GM19351 (cell line): Measurements from ENCODE around the gene NKG7.
A peak's percentile ranks its signal among the peaks of the same experiment; 100 is the strongest.
"Not testable (repeated sequence)": the region's sequence is repeated elsewhere in the genome, so short reads cannot be mapped to it uniquely, and the experiment has no call there.

Experiments used
- ATAC-seq: cut with Tn5 transposase; IDR thresholded peaks from one replicate; pipeline ENCODE4 v1.9.1; 2021; ENCODE audit warnings: mild to moderate bottlenecking, moderate library complexity; ENCODE audit not compliant: unreplicated experiment

NKG7 gene, protein sequence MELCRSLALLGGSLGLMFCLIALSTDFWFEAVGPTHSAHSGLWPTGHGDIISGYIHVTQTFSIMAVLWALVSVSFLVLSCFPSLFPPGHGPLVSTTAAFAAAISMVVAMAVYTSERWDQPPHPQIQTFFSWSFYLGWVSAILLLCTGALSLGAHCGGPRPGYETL

DNA sequence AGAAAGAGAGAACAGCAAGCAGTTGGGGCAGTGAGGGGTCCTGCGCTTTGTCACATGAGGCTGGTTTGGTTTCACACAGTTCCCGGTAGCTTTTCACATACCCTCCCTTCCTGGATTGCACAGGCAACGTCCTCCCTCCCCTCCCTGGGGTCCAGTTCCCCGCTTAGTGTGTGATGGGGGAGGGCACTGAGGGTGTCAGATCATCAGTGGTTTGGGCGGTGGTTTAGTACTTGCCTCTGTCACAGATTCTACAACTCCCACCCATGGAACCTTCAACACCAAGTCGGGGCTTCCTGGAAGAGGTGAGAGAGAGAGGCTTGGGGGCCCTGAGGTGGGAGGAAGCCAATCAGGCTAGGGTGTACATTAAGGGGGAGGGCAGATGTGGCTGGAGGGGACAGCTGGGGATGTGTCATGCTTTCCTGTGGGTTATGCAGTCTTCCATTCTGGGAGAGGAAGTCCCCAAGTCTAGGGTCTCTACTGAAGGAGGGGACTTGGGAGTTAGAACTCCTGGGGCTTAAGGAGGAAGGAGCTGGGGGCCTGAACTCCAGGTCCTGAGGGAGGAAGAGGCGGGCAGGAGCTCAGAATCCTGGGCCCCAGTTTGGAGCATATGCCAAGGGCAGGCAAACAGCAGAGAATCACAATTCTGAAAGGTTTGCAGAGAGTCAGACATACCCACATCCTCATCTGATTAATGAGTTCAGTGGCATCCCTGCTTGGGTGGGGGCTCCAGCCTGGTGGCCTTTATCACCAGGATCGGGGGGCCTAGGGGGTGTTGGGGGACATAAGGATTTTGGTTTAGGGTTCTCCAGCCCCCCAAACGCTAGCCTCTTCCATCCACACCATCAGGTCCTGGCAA lies at the start of gene NKG7:
Gene NKG7 (minus strand): TSS at position 6 of the 856 bp plus-strand sequence. CDS start 119 bp downstream, outside the sequence.
- peak; percentile 38 for ATAC-seq

DNA sequence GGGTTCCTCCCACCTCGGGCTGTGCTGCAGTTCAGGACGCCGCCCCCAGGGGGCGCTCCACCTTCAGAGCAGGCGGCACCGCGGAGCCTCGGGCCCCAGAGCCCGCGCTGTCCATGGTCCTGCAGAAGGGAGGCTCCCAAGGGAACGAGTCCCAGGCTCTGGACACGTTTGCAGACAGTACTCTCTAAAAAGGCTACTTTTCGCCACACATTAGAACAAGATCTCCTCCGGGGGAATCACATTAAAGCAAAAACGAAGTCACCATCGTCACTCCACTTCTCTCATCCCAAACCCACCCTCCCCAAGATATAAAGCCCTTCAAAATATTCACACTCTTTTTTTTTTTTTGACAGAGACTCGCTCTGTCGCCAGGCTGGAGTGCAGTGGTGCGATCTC lies 49.6 kb upstream of the NKG7 start:
- peak; percentile 40 for ATAC-seq

DNA sequence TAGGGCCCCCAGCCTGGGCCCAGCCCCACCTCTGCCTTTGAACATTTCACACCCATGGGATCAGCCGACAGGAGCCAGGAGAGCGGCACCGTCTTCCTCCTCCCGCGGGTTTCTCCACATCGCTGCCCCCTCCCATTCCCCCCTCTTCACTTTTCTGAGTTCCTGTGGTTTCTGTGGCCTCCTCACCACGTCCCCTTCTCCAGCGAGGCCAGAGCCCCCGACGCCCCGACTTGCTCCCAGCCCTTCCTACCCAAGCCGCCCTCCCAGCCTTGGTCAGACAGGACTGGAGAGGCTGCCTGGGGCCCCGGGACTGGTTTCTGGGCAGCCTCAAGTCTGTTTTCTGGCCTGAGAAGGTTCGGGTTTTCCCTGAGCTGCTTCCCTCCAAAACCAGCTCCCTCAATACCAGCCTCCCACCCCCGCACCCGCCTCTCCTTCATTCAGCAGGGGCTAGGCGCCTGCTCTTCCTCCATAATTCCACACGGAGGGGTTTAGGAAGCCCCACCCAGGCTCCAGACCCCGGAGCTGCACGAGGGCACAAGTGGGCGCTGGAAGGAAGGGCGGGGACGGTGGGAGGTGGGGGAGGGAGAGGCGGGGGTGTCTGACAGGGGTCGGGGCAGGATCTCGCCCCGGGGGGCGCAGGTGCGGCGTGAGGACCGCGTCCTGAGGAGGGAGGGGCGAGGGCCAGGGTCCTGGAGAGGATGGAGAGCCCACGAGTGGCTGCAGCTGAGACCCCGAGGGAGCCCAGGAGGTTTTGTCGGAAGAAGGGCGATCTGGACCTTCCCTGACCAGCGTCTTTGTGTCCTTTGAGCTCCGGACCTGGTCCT lies 49.0 kb upstream of the NKG7 start:
- ATAC-seq = no peak

DNA sequence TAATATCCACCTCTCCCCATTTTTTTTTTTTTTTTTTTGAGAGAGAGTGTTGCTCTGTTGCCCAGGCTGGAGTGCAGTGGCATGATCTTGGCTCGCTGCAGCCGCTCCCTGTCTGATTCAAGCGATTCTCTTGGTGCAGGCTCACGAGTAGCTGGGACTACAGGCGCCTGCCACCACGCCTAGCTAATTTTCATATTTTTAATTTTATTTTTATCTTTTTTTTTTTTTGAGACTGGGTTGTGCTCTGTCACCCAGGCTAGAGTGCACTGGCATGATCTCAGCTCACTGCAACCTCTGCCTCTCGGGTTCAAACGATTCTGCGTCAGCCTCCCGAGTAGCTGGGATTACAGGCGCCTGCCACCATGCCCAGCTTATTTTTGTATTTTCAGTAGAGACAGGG lies 48.1 kb upstream of the NKG7 start:
- ATAC-seq = not testable (repeated sequence)

DNA sequence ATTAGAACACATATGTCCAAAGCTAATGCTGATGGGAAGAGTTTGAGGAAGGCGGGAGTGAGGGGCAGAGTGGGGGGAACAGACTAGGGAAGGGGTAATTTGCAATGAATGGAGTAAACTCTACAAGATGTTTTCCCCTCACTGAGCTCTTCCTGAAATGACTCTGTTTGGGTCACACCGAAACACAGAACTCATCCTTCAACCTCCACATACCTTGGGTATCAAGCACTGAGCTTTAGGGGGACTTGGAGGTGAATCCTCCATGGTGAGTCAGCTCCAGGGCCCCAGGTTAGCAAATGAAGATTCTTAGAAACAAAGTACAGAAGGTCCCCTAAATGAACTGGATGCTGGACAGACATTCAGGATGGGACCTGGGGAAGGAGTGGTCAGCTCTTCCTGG lies 46.3 kb upstream of the NKG7 start:
- ATAC-seq = no peak

DNA sequence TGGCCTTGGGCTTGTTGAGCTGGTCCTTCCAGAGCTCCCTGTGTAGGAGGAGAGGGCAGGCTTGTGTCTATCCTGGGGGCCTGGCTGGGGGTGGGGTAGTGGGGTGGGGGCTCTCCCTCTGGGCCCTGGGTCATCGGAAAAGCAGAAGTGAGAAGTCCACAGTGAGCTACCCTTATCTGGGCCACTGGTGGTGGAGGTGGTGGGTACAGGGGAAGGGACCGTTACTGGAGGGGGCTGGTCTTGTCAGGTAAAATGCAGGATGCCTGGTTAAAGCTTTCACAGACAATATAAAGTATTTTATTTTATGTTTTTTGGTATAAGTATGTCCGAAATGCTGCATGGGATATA lies 45.3 kb upstream of the NKG7 start:
- ATAC-seq = peak; percentile 44

DNA sequence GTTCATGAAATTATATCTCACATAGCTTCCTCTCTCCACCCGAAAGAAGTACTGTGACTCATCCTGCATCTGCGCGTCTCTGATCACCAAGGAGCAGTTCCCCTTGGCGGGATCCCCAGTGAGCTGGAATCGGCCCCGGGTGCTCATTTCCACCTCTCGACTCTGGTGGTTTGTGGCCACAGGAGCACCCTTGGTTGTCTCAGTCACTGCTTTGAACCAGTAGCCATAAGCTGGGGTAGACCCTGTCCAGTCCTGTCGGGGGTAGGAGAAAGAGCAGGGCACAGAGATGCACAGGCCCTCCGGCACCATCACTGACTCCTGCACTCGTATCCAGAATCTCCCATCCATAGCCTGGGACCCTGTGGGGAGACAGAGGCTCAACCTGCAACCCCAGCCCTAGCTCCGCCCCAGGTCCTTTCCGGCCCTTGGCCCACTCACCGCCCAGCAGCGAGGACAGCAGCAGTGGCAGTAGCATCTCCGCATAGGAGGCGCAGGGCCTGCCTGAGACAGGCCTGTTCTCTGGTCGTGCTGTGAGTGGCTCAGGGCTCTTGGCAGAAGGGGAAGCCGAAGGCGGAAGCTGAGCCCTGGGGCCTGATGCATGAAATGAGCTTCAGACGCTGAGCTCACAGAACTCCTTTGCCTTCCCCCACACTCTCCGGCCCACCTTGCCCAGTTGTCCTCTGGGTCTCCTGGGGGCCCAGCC lies 44.8 kb upstream of the NKG7 start, which contains the start of gene SIGLEC10:
Gene SIGLEC10 (minus strand): TSS at position 536 of the 703 bp plus-strand sequence. CDS start 61 bp downstream, at position 475.
- ATAC-seq = peak; percentile 66

DNA sequence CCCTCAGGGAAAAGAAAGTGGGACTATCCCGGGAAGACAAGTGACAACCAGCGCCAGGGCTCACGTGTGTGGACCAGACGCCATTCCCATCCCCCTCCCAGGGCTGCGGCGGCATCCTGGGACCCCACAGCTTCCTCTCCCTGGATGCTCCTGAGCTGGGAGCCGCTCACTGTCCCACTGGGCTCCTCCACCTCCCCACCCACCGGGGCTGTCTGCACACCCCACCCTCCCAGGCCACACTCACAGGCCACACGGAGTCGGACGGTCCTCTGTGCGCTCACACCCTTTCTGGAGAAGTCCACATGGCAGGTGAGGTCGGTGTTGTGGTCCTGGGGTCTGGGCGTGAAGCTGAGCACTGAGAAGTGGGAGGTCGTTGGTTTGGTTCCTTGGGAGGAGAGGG lies 44.0 kb upstream of the NKG7 start:
- ATAC-seq = not testable (repeated sequence)

DNA sequence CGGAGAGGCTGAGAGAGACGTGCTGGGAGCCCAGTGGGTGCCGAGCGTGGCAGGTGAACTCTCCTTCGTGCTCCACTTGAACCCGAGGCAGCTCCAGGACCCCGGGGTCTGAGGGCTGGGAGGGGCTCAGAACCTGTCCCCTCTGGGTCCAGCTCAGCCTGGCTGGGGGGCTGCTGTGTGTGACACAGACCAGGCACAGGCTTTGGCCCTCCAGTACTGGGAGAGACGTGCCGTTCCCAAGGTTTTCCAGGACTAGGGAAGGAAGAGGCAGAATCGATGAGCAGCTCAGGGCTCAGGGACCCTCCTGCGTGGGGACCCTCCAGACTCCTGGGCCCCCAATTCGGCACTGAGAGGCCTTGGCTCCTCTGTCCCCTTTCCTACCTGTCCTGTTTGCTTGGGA lies 42.7 kb upstream of the NKG7 start:
- ATAC-seq = no peak

DNA sequence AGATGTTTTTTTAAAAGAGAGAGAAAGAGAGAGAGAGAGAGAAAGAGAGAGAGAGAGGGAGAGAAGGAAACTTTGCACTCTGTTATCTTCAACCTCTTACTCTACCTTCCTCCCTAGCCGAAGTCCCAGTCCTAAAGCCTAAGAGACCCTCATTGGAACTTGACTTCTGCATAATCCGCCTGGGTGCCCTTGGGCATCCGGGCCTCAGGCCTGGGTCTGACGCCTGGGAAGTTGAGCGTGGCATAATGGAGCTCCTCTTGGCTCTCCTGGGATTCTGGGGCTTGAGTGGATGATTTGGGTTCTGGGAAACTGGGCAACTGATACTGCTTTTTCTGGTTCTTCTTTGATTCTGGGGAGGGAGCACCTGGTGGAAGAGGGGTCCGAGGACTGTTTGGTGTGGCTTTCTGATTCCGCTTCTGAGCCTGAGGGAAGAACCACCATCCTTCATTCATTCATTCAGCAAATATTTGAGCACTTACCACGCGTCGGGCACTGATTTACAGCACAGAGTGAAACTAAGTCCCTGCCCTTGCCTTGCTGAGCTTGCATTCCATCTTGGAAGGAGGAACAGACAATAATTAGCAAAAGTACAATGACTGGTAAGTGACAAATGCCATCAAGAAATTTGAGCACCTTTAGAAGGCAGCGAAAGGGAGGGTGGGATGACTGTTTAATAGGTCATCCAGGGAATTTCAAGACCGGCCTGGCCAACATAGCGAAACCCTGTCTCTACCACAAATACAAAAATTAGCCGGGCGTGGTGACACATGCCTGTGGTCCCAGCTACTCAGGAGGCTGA lies 38.7 kb upstream of the NKG7 start:
- no peak for ATAC-seq

DNA sequence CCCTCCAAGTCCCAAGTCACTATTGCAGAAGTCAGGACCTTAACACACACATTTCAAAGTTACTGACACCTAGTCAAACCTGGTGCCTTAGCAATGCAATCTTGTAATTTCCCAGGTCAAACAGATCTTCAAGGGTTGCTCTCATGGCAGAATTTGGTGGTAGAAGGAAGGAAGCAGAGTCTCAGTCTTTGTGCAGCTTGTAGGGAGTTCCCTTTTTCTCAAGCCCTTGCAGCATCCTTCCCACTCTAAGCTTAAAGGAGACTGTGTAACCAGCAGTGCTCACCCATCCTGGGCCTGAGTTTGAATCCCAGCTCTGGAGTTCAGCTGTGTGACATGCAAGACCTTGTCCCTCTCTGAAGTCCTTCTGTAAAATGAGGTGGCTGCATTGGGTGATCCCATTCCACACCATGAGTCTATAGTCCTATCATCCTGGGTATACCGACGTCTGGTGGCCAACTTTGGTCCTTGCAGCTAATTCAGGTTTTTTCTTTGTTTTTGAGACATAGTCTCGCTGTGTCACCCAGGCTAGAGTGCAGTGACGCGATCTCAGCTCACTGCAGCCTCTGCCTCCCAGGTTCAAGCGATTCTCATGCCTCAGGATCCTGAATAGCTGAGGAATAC lies 35.2 kb upstream of the NKG7 start:
- ATAC-seq = no peak

DNA sequence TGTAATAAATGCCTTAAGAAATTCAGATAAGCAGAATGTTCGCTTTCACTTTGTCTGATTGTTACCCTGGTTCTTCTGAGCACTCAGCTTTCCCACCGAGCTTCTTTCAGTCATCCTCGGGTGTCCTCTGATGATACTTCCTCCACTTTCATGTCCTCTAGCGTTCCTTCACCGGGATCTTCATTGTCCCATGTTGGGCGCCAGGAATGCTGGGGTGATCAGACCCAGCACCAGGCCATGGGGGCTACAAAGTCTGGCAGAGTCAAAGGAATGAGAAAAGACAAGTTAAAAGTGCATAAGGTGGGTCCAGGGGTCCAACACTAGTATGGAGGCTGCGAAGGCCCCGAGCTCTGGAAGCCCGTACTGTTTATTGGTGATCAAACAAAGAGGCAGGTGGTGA lies 29.7 kb upstream of the NKG7 start:
- ATAC-seq = no peak

DNA sequence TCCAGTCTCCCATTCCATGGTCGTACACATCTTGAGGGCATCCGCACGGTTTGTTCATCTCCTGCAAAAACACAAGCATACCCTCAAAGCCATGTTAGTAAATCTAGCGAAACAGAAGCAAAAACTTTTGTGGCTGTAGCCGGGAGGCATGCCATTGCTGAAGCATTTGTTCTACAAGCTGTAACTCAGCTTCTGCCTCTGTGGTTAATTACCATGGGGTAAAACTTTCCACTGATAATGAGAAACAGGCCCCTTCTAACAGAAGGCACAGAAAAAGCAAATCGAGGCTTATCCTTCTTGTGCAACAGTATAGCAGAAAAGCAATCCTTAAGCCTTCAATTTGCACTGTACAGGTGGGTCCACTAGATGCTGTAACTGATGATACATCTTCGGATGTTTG lies 27.5 kb upstream of the NKG7 start:
- ATAC-seq = not testable (repeated sequence)

DNA sequence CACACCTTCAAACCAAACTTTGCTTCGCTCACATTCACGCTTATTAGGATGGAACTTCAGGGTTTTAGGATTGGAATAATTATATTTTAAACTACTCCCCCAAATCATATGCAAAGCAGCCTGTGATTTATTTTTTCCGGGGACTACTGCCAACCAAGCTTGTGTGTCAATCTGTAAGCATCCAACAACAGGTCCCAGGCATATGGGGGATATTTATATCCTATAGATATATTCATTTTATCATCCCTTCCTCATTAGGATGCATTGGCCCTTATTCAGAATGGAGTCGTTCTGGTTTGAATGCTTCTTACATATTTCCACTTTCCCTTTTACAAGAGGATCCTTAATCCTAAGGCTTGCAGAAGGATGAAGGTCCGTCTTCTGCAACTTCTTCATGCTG lies 26.8 kb upstream of the NKG7 start:
- no peak for ATAC-seq

DNA sequence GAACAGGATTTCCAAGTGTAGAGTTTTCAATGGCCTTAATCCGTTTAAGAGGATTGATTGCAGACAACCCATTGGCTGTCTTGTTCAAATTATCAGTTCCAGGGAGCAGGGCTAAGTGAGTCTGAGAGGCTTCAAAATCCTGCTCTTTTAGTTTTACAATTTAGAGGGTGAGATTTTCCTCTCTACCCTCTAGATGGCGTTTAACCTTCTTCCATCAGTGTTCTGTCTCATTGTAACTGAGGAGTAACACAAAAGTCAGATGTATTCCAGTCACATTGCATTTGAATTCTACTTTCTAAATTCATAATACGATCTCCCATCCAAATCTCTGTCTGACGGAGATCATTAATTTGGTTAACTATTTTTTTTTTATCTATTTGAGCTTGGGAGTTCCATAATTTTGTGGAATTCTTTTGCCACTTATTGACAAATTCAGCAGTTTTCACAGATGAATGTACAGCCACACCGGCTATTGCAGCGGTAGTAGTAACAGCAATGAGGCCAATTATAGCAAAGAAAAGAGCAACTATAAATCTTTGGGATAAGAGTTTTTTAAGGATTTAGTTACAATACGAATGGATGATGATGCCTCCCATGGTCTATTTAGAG lies 25.7 kb upstream of the NKG7 start:
- no peak for ATAC-seq

DNA sequence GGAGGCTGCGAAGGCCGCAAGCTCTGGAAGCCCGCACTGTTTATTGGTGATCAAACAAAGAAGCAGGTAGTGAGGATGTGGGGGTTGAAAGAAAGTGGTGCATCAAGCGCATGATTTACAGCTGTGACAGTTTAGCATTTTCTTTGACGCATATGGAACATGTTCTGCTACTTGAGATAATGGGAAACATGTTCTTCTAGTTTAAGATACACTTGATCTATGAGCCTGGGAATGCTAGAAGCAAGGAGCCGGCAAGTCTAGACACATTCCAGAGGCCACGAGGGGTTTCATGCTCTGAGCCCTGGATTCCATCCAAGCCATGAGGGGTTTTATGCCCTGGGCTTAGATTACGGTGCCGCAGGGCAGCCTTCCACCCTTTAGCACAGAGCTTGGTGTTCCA lies 25.0 kb upstream of the NKG7 start:
- not testable (repeated sequence) for ATAC-seq

DNA sequence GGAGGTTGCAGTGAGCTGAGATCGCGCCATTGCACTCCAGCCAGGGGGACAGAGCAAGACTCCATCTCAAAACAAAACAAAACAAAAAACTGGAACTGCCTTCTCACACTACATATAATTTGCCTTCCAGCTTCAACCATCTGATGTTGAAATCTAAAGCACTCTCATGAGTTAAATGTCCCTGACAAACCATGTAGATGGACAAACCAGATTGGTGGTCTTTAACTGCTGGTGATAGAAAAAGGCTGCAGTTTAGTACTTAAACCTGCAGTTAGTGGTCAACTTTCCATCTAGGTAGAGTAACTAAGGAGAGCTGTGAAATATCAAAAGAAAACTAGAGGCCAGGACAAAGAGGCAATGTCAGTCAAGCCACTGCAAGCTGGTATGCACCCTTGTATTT lies 23.7 kb upstream of the NKG7 start:
- no peak for ATAC-seq

DNA sequence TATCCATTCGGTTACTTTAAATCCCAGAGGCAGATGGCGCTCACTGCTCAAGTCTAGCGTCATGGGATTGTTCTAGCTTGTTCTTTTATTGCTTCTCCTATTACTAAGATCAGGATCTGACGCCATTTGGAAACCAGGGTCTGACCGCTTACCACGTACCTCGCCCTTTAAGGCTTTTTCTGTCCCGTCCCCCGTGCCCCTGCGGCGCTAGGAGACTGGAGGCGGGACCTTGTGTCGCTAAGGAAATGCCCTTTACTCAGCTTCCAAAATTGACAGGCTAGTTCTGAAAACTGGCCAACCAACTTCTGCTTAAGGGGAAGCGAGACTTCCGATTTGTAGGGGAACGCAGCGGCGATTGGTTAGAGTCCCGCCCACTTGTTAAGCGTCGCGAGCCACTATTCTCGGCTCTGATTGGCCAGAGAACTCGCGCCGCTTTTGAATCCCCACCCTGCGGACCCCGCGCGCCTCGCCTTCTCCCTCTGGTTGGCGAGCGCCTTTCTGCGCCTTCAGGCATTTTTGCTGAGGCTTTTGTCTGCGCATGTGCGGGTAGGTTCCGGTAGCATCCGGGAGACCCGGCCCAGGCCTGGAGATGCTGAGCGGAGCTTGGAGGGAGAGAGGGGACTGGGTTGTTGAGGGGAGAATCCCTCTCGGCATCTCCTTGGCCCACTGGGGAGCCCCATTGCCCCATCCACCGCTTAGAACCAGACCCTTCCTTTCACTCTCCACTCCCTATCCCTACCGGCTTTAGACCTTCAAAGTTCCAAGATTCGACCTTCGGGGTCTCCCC lies 21.8 kb upstream of the NKG7 start:
- peak; percentile 77 for ATAC-seq

DNA sequence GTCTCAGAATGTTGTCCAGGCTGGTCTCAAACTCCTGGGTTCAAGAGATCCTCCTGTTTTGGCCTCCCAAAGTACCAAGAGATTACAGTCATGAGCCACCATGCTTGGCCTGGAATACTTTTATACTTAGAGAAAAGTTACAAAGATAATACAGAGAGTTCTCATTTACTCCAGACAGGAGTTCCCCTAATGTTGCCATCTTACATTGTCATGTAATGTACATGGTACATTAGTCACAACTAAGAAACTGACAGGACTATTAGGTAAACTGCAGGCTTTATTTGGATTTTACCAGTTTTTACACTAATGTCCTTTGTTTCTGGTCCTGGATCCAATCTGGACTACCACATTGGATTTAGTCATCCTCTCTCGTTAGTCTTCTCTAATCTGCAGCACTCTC lies 20.2 kb upstream of the NKG7 start:
- no peak for ATAC-seq
